OCI-LY1 (cell line): Measurements from ENCODE around the gene MAP7D2.

Experiments used
- H2AFZ ChIP-seq: fragments of 200-600 bp; sonication (generic), shearing (Covaris generic); 2 replicates; pipeline ENCODE4 v1.6.0; 2014; ENCODE audit warnings: antibody characterized with exemption, mild to moderate bottlenecking, low read length
- H3F3A ChIP-seq: fragments of 200-600 bp; sonication (generic), shearing (Covaris generic); 2 replicates; pipeline ENCODE4 v1.6.0; 2014; ENCODE audit warnings: mild to moderate bottlenecking, antibody characterized with exemption, low read length, moderate library complexity; ENCODE audit not compliant: insufficient read depth
- H3K27ac ChIP-seq: fragments of 200-600 bp; sonication (generic); 2 replicates; pipeline ENCODE4 v1.5.1; 2014; ENCODE audit warnings: low read length, mixed run types, mild to moderate bottlenecking, low read depth; ENCODE audit not compliant: poor library complexity, severe bottlenecking
- H3K27me3 ChIP-seq: fragments of 200-600 bp; sonication (generic); 2 replicates; pipeline ENCODE4 v1.6.0; 2014; ENCODE audit warnings: antibody characterized with exemption, mild to moderate bottlenecking, low read length, moderate library complexity; ENCODE audit not compliant: insufficient read depth
- H3K36me3 ChIP-seq: fragments of 200-600 bp; sonication (generic); 2 replicates; pipeline ENCODE4 v1.6.1; 2014; ENCODE audit warnings: mild to moderate bottlenecking, antibody characterized with exemption, low read length, moderate library complexity, mixed read lengths; ENCODE audit not compliant: insufficient read depth
- H3K4me1 ChIP-seq: fragments of 200-600 bp; sonication (generic); 2 replicates; pipeline ENCODE4 v1.5.1; 2014; ENCODE audit warnings: mild to moderate bottlenecking, low read length, moderate library complexity; ENCODE audit not compliant: insufficient read depth, severe bottlenecking
- H3K4me2 ChIP-seq: fragments of 200-600 bp; sonication (generic), shearing (Covaris generic); 2 replicates; pipeline ENCODE4 v1.6.1; 2014; ENCODE audit warnings: low read length
- H3K4me3 ChIP-seq: fragments of 200-600 bp; sonication (generic); 2 replicates; pipeline ENCODE4 v1.5.1; 2014; ENCODE audit warnings: low read length, low read depth, mild to moderate bottlenecking, mixed read lengths; ENCODE audit not compliant: poor library complexity, severe bottlenecking
- H3K79me2 ChIP-seq: fragments of 200-600 bp; shearing (Covaris generic); 2 replicates; pipeline ENCODE4 v1.6.1; 2016; ENCODE audit warnings: mixed run types, low read length, mixed read lengths; ENCODE audit not compliant: insufficient read depth
- H3K9ac ChIP-seq: fragments of 200-600 bp; sonication (generic), shearing (Covaris generic); 2 replicates; pipeline ENCODE4 v1.6.1; 2014; ENCODE audit warnings: mild to moderate bottlenecking, low read length, mixed read lengths
- H3K9me2 ChIP-seq: fragments of 200-600 bp; sonication (generic), shearing (Covaris generic); 2 replicates; pipeline ENCODE4 v1.6.1; 2014; ENCODE audit warnings: low read depth, mild to moderate bottlenecking, low read length, mixed read lengths
- H3K9me3 ChIP-seq: fragments of 200-600 bp; shearing (Covaris generic); 2 replicates; pipeline ENCODE4 v1.6.1; 2014; ENCODE audit warnings: low read length, mixed read lengths
- H4K20me1 ChIP-seq: fragments of 200-600 bp; sonication (generic), shearing (Covaris generic); 2 replicates; pipeline ENCODE4 v1.6.0; 2016; ENCODE audit warnings: mild to moderate bottlenecking, low read length; ENCODE audit not compliant: insufficient read depth
- EZH2 ChIP-seq: fragments of 200-600 bp; sonication (generic), shearing (Covaris generic); IDR thresholded peaks from 2 replicates; pipeline ENCODE4 v1.8.0; 2017; ENCODE audit warnings: borderline replicate concordance, mixed run types, mild to moderate bottlenecking, antibody characterized with exemption, low read length, moderate library complexity, mixed read lengths
- TF ChIP-seq, protein P1 (sequence below): fragments of 200-600 bp; sonication (generic), shearing (Covaris generic); IDR thresholded peaks from 2 replicates; pipeline ENCODE4 v1.5.1; 2017; ENCODE audit warnings: mild to moderate bottlenecking, antibody characterized with exemption, low read length, moderate library complexity, mixed read lengths

Gene MAP7D2

DNA sequence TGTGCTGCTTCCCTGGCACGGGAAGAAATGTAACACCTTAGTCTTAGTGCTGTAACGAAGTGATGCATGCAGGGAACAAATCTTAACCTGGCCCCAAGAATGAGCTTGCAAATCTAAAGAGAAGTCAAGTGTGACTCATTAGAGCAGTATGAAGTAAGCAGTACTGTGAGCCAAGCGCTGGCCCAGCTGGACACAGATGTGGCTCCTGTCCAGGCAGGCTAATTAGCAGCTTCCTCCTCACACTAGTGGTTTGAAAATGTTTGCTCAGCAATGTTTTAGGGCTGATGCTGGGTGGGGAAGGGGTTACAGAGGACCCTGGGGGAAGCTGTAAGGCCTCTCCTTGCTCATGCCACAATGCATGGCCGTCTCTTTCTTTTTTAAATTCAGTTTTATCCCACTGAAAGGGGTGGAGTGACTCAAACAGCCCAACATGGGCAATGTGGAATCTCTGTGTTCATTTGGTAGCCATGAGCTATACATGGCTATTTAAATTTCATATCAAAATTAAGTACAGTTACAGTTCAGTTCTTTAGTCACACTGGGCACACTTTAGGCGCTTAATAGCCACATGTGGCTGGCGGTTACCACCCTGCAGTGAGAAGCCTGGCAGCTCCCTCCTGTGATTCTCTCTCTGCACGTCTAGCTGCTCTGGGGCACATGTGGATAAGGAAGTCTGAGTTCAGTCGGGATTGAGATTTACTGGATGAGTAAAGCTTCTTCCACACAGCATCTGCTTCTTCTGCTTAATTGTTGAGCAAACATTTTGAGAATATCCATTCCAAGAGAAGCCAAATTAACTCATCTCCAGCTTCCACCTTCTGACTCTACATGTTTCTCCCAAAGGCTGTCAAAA, 48.8 kb downstream of the MAP7D2 start:
- Histone ChIP-seq H3K36me3 (no peaks in the 10 kb centered on the region), H4K20me1 (no peaks in the 10 kb centered on the region), H3K79me2 (no peaks in the 10 kb centered on the region), H3K27ac (no peak overlapping the region), H3K9me2 (no peaks in the 10 kb centered on the region), H3K9ac (no peak overlapping the region), H3K4me3 (no peak overlapping the region), H3K27me3 (no peaks in the 10 kb centered on the region), H2AFZ (no peak overlapping the region), H3K4me1 (peaks cover 21% of the 10 kb centered on the region), H3K4me2 (no peak overlapping the region), H3F3A (no peaks in the 10 kb centered on the region), H3K9me3 (no peaks in the 10 kb centered on the region)
- no peak for TF ChIP-seq EZH2
- TF ChIP-seq, protein P1, sequence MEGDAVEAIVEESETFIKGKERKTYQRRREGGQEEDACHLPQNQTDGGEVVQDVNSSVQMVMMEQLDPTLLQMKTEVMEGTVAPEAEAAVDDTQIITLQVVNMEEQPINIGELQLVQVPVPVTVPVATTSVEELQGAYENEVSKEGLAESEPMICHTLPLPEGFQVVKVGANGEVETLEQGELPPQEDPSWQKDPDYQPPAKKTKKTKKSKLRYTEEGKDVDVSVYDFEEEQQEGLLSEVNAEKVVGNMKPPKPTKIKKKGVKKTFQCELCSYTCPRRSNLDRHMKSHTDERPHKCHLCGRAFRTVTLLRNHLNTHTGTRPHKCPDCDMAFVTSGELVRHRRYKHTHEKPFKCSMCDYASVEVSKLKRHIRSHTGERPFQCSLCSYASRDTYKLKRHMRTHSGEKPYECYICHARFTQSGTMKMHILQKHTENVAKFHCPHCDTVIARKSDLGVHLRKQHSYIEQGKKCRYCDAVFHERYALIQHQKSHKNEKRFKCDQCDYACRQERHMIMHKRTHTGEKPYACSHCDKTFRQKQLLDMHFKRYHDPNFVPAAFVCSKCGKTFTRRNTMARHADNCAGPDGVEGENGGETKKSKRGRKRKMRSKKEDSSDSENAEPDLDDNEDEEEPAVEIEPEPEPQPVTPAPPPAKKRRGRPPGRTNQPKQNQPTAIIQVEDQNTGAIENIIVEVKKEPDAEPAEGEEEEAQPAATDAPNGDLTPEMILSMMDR = no peak

DNA sequence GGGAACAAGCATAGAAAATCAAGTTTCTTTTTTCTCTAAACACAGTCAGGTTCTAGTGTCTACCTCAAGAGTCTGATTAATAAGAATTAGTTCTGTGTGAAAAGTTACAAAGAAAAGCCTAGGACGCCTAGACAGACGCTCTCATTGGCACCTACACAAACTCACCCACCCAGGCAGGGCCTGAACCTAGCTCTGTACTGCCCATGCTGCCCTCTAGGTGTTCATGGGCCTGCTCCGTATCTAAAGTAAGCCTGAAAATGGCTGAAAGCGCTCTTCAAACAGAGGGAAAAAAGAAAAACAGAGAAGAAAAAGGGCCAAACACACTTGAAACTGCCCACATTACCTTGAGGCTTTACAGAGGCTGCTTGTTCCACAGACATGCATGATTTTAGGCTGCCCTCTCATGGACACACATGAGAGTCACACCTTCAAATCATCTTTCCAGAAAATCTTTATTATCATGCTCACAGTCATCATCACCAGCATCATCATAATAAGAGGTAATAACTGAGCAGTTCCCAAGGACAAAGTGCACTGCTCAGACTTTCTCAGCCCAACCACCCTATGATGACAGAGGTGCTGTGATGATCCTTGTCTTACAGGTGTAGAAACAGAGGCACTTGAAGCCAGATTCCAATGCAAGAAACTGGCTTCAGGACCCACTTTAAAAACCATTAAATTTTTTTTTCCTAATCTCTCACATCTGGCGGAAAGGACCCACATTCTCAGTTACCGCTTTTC, 49.6 kb downstream of the MAP7D2 start:
- Histone ChIP-seq H3K9ac (no peak overlapping the region), H3K4me1 (peaks cover 29% of the 10 kb centered on the region), H3K9me3 (no peaks in the 10 kb centered on the region), H3K36me3 (no peaks in the 10 kb centered on the region), H3K4me3 (no peak overlapping the region), H3K27ac (peak overlapping the region; percentile 16), H4K20me1 (no peaks in the 10 kb centered on the region), H2AFZ (0 out of 2 replicates have a peak overlapping the region, but pooled peaks have one; percentile 25), H3K79me2 (no peaks in the 10 kb centered on the region), H3K9me2 (no peaks in the 10 kb centered on the region), H3K27me3 (no peaks in the 10 kb centered on the region), H3F3A (no peaks in the 10 kb centered on the region), H3K4me2 (no peak overlapping the region)
- TF ChIP-seq EZH2 = no peak
- TF ChIP-seq, protein P1 = peak; percentile 66

DNA sequence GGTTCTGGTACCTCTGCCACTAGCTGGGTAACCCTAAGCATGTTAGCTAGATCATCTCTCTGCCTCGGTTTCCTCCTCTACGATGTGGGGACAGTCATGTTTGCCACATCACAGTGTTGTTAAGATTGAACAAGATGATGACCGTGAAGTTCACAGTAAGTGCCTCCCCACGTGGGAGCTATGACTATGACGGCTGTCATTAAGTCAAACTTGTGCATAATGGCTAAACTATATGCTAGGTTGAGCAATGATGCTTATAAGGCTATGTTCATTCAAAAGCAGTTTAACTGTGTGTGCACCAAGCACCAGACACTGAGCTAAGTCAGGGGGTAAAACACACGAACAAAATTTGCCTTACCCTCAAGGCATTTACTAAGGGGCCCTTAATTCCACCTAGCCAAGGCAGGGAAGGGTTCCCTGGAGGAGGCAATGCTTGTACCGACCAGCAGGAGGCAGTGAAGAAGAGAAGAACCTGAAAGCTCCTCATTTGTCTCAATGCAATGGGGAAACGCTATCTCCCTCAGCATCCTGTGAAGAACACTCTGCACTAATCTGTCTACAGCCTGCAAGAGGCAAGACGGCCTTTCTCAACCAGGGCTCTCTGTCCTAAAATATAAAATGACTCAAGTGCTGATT, 52.9 kb downstream of the MAP7D2 start:
- H3K27ac ChIP-seq = no peak overlapping the region
- no peak overlapping the region; the same call in 1 of the 2 replicates for H3K4me2 ChIP-seq
- H3K4me1 ChIP-seq = peaks cover 48% of the 10 kb centered on the region

More for the DNA sequence above, 52.9 kb downstream of the MAP7D2 start:
- no peaks in the 10 kb centered on the region for H3K79me2 ChIP-seq
- H3K9me3 ChIP-seq = no peaks in the 10 kb centered on the region
- no peaks in the 10 kb centered on the region for H3F3A ChIP-seq
- no peaks in the 10 kb centered on the region for H4K20me1 ChIP-seq
- H3K9ac ChIP-seq = no peak overlapping the region
- no peaks in the 10 kb centered on the region for H3K36me3 ChIP-seq
- H3K4me3 ChIP-seq = no peak overlapping the region
- H3K27me3 ChIP-seq = no peaks in the 10 kb centered on the region
- no peaks in the 10 kb centered on the region for H3K9me2 ChIP-seq
- no peak overlapping the region for H2AFZ ChIP-seq
- no peak for TF ChIP-seq EZH2
- TF ChIP-seq, protein P1 = peak; percentile 53; the same call in 1 of the 2 replicates
